ENCODE data around the gene ADARB2.

The ADARB2 gene

DNA sequence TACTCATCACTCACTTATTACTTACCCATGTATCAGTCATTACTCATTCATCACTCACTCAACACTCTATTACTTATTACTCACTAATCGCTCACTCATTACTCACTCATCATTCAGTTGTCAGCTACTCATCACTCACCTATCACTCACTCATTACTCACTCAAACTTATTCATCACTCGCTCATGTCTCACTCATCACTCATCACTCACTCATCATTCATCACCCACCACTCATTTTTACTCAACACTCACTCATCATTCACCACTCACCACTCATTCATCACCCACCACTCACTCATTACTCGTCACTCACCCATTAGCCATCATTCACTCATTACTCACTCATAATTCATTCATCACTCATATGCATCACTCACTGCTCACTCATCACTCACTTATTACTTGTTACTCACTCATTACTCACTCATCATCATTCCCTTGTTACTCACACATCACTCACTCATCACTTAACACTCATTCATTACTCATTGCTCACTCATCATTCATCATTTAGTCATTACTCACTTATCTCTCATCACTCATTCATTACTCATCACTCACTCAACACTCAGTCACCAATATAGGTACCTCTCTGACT lies 237.9 kb downstream of the ADARB2 start:
- DNase-seq (ENCODE audit: low read depth in 3 of 3) = no peak

DNA sequence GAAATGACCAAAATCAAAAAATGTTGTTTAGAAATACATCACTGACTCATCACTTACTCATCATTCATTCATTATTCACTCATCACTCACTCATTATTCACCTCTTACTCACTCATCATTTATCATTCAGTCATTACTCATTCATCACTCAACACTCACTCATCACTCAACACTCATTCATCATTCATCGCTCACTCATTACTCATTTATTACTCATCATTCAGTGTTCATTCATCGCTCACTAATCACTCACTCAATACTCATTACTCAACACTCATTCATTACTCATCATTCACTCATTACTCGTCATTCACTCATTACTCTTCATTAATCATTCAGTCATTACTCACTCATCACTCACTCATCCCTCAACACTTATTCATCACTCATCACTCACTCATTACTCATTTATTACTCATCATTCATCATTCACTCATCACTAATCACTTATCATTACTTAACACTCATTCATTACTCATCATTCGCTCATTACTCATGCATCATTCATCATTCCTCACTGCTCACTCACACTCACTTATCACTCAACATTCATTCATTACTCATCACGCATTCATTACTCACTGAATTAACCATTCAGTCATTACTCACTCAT lies 238.5 kb downstream of the ADARB2 start:
- DNase-seq (ENCODE audit: low read depth in 3 of 3) = no peak

DNA sequence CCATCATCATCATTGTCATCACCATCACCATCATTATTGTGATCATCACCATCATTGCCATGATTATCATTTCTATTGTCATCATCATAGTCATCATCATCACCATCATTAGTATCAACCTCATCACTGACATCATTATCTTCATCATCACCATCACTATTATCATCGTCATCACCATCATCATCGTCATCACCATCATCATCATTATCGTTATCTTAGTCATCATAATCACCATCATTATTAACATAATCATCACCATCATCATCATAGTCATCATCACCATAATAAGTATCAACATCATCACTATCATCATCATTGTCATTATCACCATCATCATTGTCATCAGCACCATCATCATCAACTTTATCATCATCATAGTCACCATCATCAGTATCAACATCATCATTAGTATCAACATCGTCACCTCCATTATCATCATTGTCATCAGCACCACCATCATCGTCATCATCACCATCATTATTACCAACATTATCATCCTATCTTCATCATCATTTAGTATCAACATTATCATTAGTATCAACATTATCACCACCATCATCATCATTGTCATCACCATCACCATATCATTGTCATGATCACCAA lies 241.3 kb downstream of the ADARB2 start:
- no peak for DNase-seq (ENCODE audit: low read depth in 3 of 3)

- no peak for DNase-seq (ENCODE audit: low read depth in 3 of 3)
These were observed 244.7 kb downstream of the ADARB2 start for GRCh38 chr10:1492641-1493040.

GRCh38 chr10:1491901-1492300 lies 245.4 kb downstream of the ADARB2 start:
- no peak for DNase-seq (ENCODE audit: low read depth in 3 of 3)

- DNase-seq (ENCODE audit: low read depth in 3 of 3) = no peak
These were observed 247.5 kb downstream of the ADARB2 start for GRCh38 chr10:1489801-1490200.

GRCh38 chr10:1488970-1489548 lies 248.3 kb downstream of the ADARB2 start:
- no peak for DNase-seq (ENCODE audit: low read depth in 3 of 3)

- no peak for DNase-seq (ENCODE audit: low read depth in 3 of 3)
These were observed 250.3 kb downstream of the ADARB2 start for GRCh38 chr10:1486841-1487687.

GRCh38 chr10:1485357-1485756 lies 252.0 kb downstream of the ADARB2 start:
- no peak for DNase-seq (ENCODE audit: low read depth in 3 of 3)

DNA sequence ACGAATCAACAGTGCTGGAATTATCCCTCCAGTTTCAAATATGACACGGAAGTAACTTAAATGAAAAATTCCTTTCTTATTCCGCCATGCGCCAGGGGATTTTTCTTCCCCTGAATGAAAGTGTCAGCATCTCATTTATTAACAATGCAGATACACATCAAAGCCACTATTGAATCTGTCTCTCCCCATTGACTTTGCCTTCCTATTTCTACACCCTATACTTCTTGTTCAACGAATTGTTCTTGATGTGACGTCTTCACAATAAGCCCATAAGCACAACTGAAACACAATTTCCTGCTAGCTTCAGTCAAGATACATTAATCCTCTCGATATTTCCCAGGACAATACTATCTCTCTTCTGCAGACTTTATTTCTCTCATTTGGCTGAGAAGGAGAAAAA lies 253.5 kb downstream of the ADARB2 start:
- DNase-seq (ENCODE audit: low read depth in 3 of 3) = no peak

DNA sequence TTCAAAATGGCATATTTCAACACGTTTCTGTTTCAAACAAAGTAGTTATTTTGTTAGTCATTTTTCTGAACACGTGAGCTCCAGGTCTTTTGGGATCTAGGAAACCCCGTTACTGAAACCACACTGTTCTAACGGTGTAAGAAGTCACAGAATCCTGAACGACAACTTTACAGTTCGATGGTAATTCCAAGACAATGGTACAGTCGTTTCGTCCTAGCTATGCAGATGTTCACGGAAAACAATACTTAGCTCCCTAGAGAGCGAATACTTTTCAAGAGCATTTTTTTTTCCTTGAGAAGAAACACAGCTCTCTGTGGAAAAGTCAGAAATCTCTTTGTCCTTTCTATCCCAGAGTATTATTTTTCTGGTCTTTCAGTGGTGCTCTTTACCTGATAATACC lies 254.1 kb downstream of the ADARB2 start:
- no peak for DNase-seq (ENCODE audit: low read depth in 3 of 3)

- DNase-seq (ENCODE audit: low read depth in 3 of 3) = no peak
These were observed 259.7 kb downstream of the ADARB2 start for GRCh38 chr10:1477578-1477977.

GRCh38 chr10:1476455-1476803 lies 260.9 kb downstream of the ADARB2 start:
- no peak for DNase-seq (ENCODE audit: low read depth in 3 of 3)

- no peak for DNase-seq (ENCODE audit: low read depth in 3 of 3)
These were observed 261.4 kb downstream of the ADARB2 start for GRCh38 chr10:1475771-1476454.

DNA sequence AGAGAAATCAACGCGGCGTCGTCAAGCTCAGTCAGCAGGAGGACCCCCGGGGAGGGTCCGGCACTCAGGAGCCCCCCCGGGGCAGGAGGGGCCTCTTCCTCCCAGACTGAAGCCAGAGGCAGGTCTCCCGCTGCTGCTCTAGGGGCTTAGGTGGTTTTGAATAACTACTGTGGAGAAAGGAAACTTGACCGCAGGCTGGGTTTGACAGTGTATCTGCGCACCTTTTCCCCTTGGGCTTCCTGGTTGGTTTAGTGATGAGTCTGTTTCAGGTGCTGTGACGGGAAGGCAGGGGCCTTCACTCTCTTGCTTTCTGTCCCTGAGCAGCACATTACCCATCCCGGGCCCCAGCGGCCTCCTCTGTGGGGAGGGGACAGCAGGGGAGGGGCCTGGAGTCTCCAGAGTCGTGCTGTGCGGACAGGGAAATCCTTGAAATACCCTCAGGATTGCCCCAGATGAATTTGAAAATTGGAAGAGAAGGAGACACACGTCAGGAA lies 262.2 kb downstream of the ADARB2 start:
- no peak for DNase-seq (ENCODE audit: low read depth in 3 of 3)

GRCh38 chr10:1474376-1475097 lies 262.8 kb downstream of the ADARB2 start:
- no peak for DNase-seq (ENCODE audit: low read depth in 3 of 3)

DNA sequence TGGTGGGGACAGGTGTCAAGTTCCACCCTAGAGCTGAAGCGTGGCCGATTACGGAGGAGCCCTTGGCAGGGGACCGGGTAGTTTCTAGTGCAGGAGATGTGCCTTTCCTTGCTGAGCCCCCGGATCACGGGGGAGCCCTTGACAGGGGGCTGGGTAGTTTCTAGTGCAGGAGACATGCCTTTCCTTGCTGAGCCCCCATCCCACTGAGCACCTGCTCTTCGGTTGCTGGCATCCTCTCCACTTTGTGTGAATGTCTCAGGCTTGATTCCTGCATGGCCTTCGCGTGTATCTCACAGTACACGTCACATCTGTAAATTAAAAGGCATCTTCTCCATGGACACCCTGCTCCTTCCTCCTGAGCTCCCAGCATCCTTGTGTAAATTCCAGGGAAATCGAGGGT lies 263.5 kb downstream of the ADARB2 start:
- DNase-seq (ENCODE audit: low read depth in 3 of 3) = no peak

GRCh38 chr10:1472178-1472958 lies 265.0 kb downstream of the ADARB2 start:
- DNase-seq (ENCODE audit: low read depth in 3 of 3) = no peak

- no peak for DNase-seq (ENCODE audit: low read depth in 3 of 3)
These were observed 268.5 kb downstream of the ADARB2 start for GRCh38 chr10:1468811-1469210.
